Esophagus muscularis mucosa (tissue), 4 donors: ENCODE data around the gene TBC1D8.

Experiments used
- EP300 ChIP-seq: sonication (generic); formaldehyde crosslinking; IDR thresholded peaks from one replicate; pipeline ENCODE4 v1.6.1; 2017; ENCODE audit warnings: antibody characterized with exemption
- POLR2A ChIP-seq: fragments of 450-650 bp; IDR thresholded peaks from one replicate; pipeline ENCODE4 v1.6.1; 2017; ENCODE audit warnings: antibody characterized with exemption, moderate library complexity, mild to moderate bottlenecking, low read depth
- POLR2AphosphoS5 ChIP-seq, 2 donors: sonication (generic); formaldehyde crosslinking; IDR thresholded peaks; one replicate each; pipeline ENCODE4 v1.6.1; 2017; ENCODE audit warnings: antibody characterized with exemption in 2 of 2
- TF ChIP-seq, protein P1 (sequence below), 3 experiments: fragments of 200-600 bp in 2 of 3; fragments of 450-650 bp in 1 of 3; sonication (generic) in 2 of 3; IDR thresholded peaks; one replicate each; pipeline ENCODE4 v1.5.1; 2017 to 2019; ENCODE audit warnings: antibody characterized with exemption in 3 of 3, mild to moderate bottlenecking in 2 of 3, moderate library complexity in 1 of 3

DNA sequence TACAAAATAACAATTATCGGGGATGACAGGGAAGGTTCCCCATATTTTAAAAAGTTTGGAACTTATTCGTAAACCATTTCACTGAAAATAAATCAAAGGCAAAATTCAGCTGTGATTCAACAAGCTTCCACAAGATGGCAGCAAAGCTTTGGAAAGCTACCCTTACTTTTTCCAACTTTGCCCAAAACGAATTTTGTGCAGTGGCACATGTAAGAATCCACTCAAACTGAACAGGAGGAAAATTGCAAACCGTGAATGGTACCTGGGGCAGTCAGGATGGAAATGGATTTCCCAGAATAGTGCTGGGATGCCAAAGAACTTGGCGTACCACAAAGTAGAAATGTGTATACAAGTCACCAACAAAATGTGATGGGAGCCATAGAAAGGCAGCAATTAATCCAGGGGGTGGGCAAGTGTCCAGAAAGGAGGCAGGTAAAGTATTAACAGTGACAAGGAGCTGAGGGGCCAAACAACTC lies 138.4 kb downstream of the TBC1D8 start:
- TF ChIP-seq, protein P1, sequence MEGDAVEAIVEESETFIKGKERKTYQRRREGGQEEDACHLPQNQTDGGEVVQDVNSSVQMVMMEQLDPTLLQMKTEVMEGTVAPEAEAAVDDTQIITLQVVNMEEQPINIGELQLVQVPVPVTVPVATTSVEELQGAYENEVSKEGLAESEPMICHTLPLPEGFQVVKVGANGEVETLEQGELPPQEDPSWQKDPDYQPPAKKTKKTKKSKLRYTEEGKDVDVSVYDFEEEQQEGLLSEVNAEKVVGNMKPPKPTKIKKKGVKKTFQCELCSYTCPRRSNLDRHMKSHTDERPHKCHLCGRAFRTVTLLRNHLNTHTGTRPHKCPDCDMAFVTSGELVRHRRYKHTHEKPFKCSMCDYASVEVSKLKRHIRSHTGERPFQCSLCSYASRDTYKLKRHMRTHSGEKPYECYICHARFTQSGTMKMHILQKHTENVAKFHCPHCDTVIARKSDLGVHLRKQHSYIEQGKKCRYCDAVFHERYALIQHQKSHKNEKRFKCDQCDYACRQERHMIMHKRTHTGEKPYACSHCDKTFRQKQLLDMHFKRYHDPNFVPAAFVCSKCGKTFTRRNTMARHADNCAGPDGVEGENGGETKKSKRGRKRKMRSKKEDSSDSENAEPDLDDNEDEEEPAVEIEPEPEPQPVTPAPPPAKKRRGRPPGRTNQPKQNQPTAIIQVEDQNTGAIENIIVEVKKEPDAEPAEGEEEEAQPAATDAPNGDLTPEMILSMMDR (IDR thresholded peaks at IDR 0.05): peak; percentile 85 to 88 (median 86)
- peak in 1 of 2 donors; percentile 22 for TF ChIP-seq POLR2AphosphoS5 (IDR thresholded peaks at IDR 0.05)
- TF ChIP-seq POLR2A: no peak
- no peak for TF ChIP-seq EP300
